Keratinocyte (primary cell): ENCODE results near the gene SLC41A1. TPM values are rescaled to one million over a fixed set of nuclear protein-coding genes. Genes with fewer than 3 reads are reported as not detected.

Source experiments
- DNase-seq: peaks from one replicate; pipeline ENCODE4 v3.0.0-alpha.2; 2011; ENCODE audit warnings: low read depth, missing footprints, low spot score
- FAIRE-seq: peaks from 2 replicates; lab custom pipeline; 2011; peaks lifted over from hg19 to GRCh38; lab: Jason Lieb, UNC
- H2AFZ ChIP-seq: 2 replicates; pipeline ENCODE4 v1.6.0; 2012; ENCODE audit warnings: low read length, control low read depth, inconsistent platforms; ENCODE audit not compliant: control insufficient read depth
- H3K27ac ChIP-seq: 2 replicates; pipeline ENCODE4 v1.5.1; 2011; ENCODE audit warnings: low read length; ENCODE audit not compliant: control insufficient read depth, insufficient read depth
- H3K27me3 ChIP-seq: 3 replicates; pipeline ENCODE4 v1.6.0; 2011; ENCODE audit warnings: low read length; ENCODE audit not compliant: control insufficient read depth, insufficient read depth; ENCODE audit errors: extremely low read depth
- H3K36me3 ChIP-seq, 2 experiments: 2 replicates in 1 of 2; 3 replicates in 1 of 2; pipeline ENCODE4 v1.5.1; 2011; ENCODE audit warnings: low read length in 2 of 2, mild to moderate bottlenecking in 1 of 2; ENCODE audit not compliant: control insufficient read depth in 2 of 2, insufficient read depth in 2 of 2; ENCODE audit errors: extremely low read depth in 1 of 2
- H3K4me1 ChIP-seq: 3 replicates; pipeline ENCODE4 v1.5.1; 2011; ENCODE audit warnings: low read length; ENCODE audit not compliant: control insufficient read depth, insufficient read depth; ENCODE audit errors: extremely low read depth
- H3K4me2 ChIP-seq: 3 replicates; pipeline ENCODE4 v1.6.0; 2011; ENCODE audit warnings: low read depth, low read length; ENCODE audit not compliant: control insufficient read depth, insufficient read depth; ENCODE audit errors: extremely low read depth
- H3K4me3 ChIP-seq, 3 experiments: fragments of 200-600 bp in 1 of 3; sonication (generic) in 1 of 3; 2 replicates in 2 of 3; 3 replicates in 1 of 3; pipeline ENCODE4 v1.5.1; 2011 to 2016; ENCODE audit warnings: low read length in 3 of 3, mild to moderate bottlenecking in 3 of 3, control low read depth in 2 of 3, inconsistent platforms in 1 of 3, low read depth in 1 of 3, mixed read lengths in 1 of 3, mixed run types in 1 of 3, moderate library complexity in 1 of 3; ENCODE audit not compliant: control insufficient read depth in 2 of 3, insufficient read depth in 2 of 3; ENCODE audit errors: extremely low read depth in 1 of 3
- H3K79me2 ChIP-seq: 2 replicates; pipeline ENCODE4 v1.6.0; 2012; ENCODE audit warnings: low read length; ENCODE audit not compliant: control insufficient read depth, insufficient read depth
- H3K9ac ChIP-seq: 3 replicates; pipeline ENCODE4 v1.6.0; 2011; ENCODE audit warnings: low read length; ENCODE audit not compliant: control insufficient read depth, insufficient read depth; ENCODE audit errors: extremely low read depth
- H3K9me1 ChIP-seq: 3 replicates; pipeline ENCODE4 v1.6.0; 2011; ENCODE audit warnings: low read length; ENCODE audit not compliant: control insufficient read depth, insufficient read depth; ENCODE audit errors: extremely low read depth
- H3K9me3 ChIP-seq: 2 replicates; pipeline ENCODE4 v1.5.1; 2012; ENCODE audit warnings: low read depth, low read length; ENCODE audit not compliant: control insufficient read depth
- H4K20me1 ChIP-seq: 3 replicates; pipeline ENCODE4 v1.6.0; 2011; ENCODE audit warnings: low read length; ENCODE audit not compliant: control insufficient read depth, insufficient read depth; ENCODE audit errors: extremely low read depth
- EZH2 ChIP-seq: IDR thresholded peaks from one replicate; pipeline ENCODE4 v1.6.1; 2012; ENCODE audit warnings: inconsistent platforms, mild to moderate bottlenecking, low read length, moderate library complexity
- dilution Hi-C: fragments of 300-500 bp; cut with MboI; formaldehyde crosslinking; loops from one replicate; pipeline ENCODE4 v1.7.0; 2020; ENCODE audit warnings: low sequenced_read_pairs; ENCODE audit not compliant: extremely low pct_ligation_motif_present
- polyA plus RNA-seq, 5 experiments: library from polyadenylated mRNA; depleted of rRNA in 3 of 5; stranded (reverse) in 3 of 5; stranded (forward) in 1 of 5; unstranded in 1 of 5; fragments of >200 nt; gene quantifications; 1 replicate in 1 of 5; 2 replicates in 3 of 5; 3 replicates in 1 of 5; pipeline versions ENCODE4 v1.2.1 to v1.2.3, GENCODE V29; 2011 to 2012; ENCODE audit warnings: missing spikeins in 2 of 5, low read depth in 1 of 5, low replicate concordance in 1 of 5
- TF ChIP-seq, protein P1 (sequence below), 3 experiments: IDR thresholded peaks in 1 of 3; conservative IDR thresholded peaks in 1 of 3; optimal IDR thresholded peaks in 1 of 3; 2 replicates in 2 of 3; 3 replicates in 1 of 3; pipeline versions ENCODE3 to v1.5.1; 2011; ENCODE audit warnings: low read length in 3 of 3, mild to moderate bottlenecking in 3 of 3, moderate library complexity in 2 of 3, control low read depth in 1 of 3, inconsistent platforms in 1 of 3; ENCODE audit not compliant: insufficient read depth in 2 of 3; ENCODE audit errors: extremely low read depth in 1 of 3

Gene SLC41A1
- polyA plus RNA-seq, 1 donor (not counting 4 experiments of a cell fraction or from before 2014, with no cell fraction given): 21.7 TPM

DNA sequence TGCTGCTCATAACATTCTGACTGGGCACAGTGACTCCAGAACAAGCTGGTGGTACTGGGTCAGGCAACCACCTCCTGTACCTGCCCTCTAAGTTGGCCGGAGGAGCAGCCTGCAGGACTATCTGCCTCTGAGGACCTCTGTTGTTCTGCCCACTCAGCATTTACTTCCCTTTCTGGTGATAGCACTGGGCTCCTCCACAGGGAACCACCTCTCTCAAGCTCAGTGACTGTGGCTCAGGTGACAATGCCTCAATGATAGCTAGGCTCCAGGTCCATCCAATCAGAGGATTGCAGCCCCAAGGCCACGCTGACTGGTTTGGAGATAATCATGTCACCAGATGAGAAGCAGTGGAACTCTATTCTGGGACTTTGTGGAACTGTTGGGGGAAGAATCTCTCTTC lies 15.8 kb downstream of the SLC41A1 start:
- FAIRE-seq: no peak

GRCh38 chr1:205794011-205794730 lies 18.8 kb downstream of the SLC41A1 start:
- no peaks in the 10 kb centered on the region for H4K20me1 ChIP-seq
- H3K9me3 ChIP-seq: no peaks in the 10 kb centered on the region
- no peaks in the 10 kb centered on the region for H3K79me2 ChIP-seq
- H3K4me2 ChIP-seq: no peak overlapping the region
- TF ChIP-seq, protein P1, sequence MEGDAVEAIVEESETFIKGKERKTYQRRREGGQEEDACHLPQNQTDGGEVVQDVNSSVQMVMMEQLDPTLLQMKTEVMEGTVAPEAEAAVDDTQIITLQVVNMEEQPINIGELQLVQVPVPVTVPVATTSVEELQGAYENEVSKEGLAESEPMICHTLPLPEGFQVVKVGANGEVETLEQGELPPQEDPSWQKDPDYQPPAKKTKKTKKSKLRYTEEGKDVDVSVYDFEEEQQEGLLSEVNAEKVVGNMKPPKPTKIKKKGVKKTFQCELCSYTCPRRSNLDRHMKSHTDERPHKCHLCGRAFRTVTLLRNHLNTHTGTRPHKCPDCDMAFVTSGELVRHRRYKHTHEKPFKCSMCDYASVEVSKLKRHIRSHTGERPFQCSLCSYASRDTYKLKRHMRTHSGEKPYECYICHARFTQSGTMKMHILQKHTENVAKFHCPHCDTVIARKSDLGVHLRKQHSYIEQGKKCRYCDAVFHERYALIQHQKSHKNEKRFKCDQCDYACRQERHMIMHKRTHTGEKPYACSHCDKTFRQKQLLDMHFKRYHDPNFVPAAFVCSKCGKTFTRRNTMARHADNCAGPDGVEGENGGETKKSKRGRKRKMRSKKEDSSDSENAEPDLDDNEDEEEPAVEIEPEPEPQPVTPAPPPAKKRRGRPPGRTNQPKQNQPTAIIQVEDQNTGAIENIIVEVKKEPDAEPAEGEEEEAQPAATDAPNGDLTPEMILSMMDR (optimal IDR thresholded peaks at IDR 0.05 in 1 of 3, IDR thresholded peaks at IDR 0.05 in 1 of 3, conservative IDR thresholded peaks at IDR 0.05 in 1 of 3; ENCODE audit: extremely low read depth in 1 of 3, insufficient read depth in 2 of 3, low read length in 3 of 3): no peak
- TF ChIP-seq EZH2: no peak
- no peak for FAIRE-seq
- H3K27ac ChIP-seq: no peak overlapping the region
- no peak overlapping the region for H3K9ac ChIP-seq
- H3K36me3 ChIP-seq: peaks cover 7 to 9% of the 10 kb centered on the region in 2 experiments
- dilution Hi-C loops: no loop called here
- H3K9me1 ChIP-seq: no peaks in the 10 kb centered on the region
- no peaks in the 10 kb centered on the region for H3K27me3 ChIP-seq
- no peak overlapping the region for H3K4me3 ChIP-seq
- H2AFZ ChIP-seq: no peak overlapping the region
- DNase-seq: no peak
- peaks cover 5% of the 10 kb centered on the region for H3K4me1 ChIP-seq

More for the DNA sequence above, 15.8 kb downstream of the SLC41A1 start:
- Histone ChIP-seq H3K27ac (no peak overlapping the region), H3K9me1 (no peaks in the 10 kb centered on the region), H3K4me2 (no peak overlapping the region), H3K79me2 (no peaks in the 10 kb centered on the region), H3K9me3 (no peaks in the 10 kb centered on the region), H3K4me1 (peaks cover 5% of the 10 kb centered on the region), H3K4me3 (no peak overlapping the region), H3K27me3 (no peaks in the 10 kb centered on the region), H3K9ac (no peak overlapping the region), H2AFZ (no peak overlapping the region), H4K20me1 (no peaks in the 10 kb centered on the region), H3K36me3 (peaks cover 8 to 11% of the 10 kb centered on the region in 2 experiments)
- TF ChIP-seq EZH2: no peak
- TF ChIP-seq, protein P1 (optimal IDR thresholded peaks at IDR 0.05 in 1 of 3, IDR thresholded peaks at IDR 0.05 in 1 of 3, conservative IDR thresholded peaks at IDR 0.05 in 1 of 3; ENCODE audit: extremely low read depth in 1 of 3, insufficient read depth in 2 of 3, low read length in 3 of 3): no peak
- dilution Hi-C loops: no loop called here
- no peak for DNase-seq
